IMR-90 (cell line): ENCODE results near the gene NOL4L.

Source experiments
- RAD21 ChIP-seq: IDR thresholded peaks from 2 replicates; pipeline ENCODE4 v1.6.1; 2012; ENCODE audit warnings: low read length, improper control_type of control experiment
- RFX5 ChIP-seq: IDR thresholded peaks from 2 replicates; pipeline ENCODE4 v1.8.0; 2012; ENCODE audit warnings: low read depth, mild to moderate bottlenecking, low read length, moderate library complexity

GRCh38 chr20:32522776-32523612 lies 62.1 kb downstream of the NOL4L start:
- TF ChIP-seq RFX5 (no peak), RAD21 (no peak)
